ENCODE data around the gene PSD. TPM values are rescaled to one million over a fixed set of nuclear protein-coding genes. Genes with fewer than 3 reads are reported as not detected.

Gene PSD
- total RNA-seq, 2 experiments from 2014 or later, result 4.2 to 4.4 TPM

- intact Hi-C loops (cut with micrococcal nuclease), result no loop called here
- Mint-ChIP-seq H3K27ac (peak overlapping the region; percentile 45), H3K4me1 (ENCODE audit: low read depth) (peaks cover 43% of the 10 kb centered on the region), H3K9me3 (no peaks in the 10 kb centered on the region), H3K36me3 (peaks cover 8% of the 10 kb centered on the region), H3K27me3 (no peaks in the 10 kb centered on the region), H3K4me3 (peak overlapping the region; percentile 75)
- ChIA-PET POLR2A (no interaction called here), CTCF (no interaction called here)
- DNase-seq, result no peak
Observed at GRCh38 chr10:102437515-102437914, 18.9 kb upstream of the PSD start.

DNA sequence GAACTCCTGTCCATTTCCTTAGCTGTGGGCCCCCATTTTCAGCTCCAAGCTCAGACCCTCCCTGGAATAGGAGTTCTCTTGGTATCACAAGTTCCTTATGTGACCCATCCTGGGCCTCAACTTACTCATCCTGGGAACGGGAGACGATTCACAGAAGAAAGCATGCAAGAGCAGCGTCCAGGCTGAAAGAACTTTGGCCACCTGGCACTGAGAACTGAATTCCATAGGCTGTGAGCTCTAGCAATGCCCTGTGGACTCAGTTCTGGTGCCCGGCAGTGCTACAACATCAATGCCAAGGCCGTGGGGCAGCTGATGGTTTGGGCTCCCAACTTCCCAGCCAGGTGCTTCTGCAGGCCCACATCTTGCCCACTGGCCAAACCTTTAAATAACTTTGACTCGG, 17.7 kb upstream of the PSD start:
- POLR2A ChIA-PET, result interaction anchor here (1.6 to 5.1 kb wide), 4 partner anchors 14 to 42 kb away, joined by 3 to 56 read pairs (median 24); partner anchors contain the start of genes C10orf95, FBXL15 and NFKB2

GRCh38 chr10:102435529-102436233, 17.1 kb upstream of the PSD start:
- intact Hi-C loops (cut with micrococcal nuclease), result no loop called here
- Mint-ChIP-seq H3K36me3 (peaks cover 10% of the 10 kb centered on the region), H3K27me3 (no peaks in the 10 kb centered on the region), H3K4me3 (peak overlapping the region; percentile 75), H3K9me3 (no peaks in the 10 kb centered on the region), H3K4me1 (ENCODE audit: low read depth) (peaks cover 48% of the 10 kb centered on the region), H3K27ac (peak overlapping the region; percentile 91)
- ChIA-PET CTCF (interaction anchor here (1.1 to 2.4 kb wide), 11 partner anchors 12 to 206 kb away, joined by 3 to 12 read pairs (median 7); partner anchors contain the start of genes C10orf95 and FBXL15), POLR2A (interaction anchor here (1.6 to 5.1 kb wide), 4 partner anchors 14 to 41 kb away, joined by 3 to 56 read pairs (median 24); partner anchors contain the start of genes C10orf95, FBXL15 and NFKB2)
- DNase-seq, result peak; percentile 69

More for the DNA sequence above, 17.7 kb upstream of the PSD start:
- Mint-ChIP-seq H3K4me3 (peak overlapping the region; percentile 75), H3K27ac (peak overlapping the region; percentile 91), H3K9me3 (no peaks in the 10 kb centered on the region), H3K4me1 (ENCODE audit: low read depth) (peaks cover 48% of the 10 kb centered on the region), H3K27me3 (no peaks in the 10 kb centered on the region), H3K36me3 (peaks cover 10% of the 10 kb centered on the region)
- no peak for DNase-seq
- CTCF ChIA-PET, result interaction anchor here (1.4 to 2.4 kb wide), 10 partner anchors 12 to 207 kb away, joined by 3 to 12 read pairs (median 7); partner anchors contain the start of genes C10orf95 and FBXL15
- intact Hi-C loops (cut with micrococcal nuclease), result no loop called here

- DNase-seq, result no peak
- H3K9me3 Mint-ChIP-seq, result no peaks in the 10 kb centered on the region
- ChIA-PET CTCF (interaction anchor here (0.9 to 2.4 kb wide), 12 partner anchors 12 to 205 kb away, joined by 3 to 12 read pairs (median 6); partner anchors contain the start of genes C10orf95, FBXL15 and SUFU), POLR2A (interaction anchor here (1.0 to 5.1 kb wide), 4 partner anchors 10 to 41 kb away, joined by 4 to 56 read pairs (median 24); partner anchors contain the start of genes C10orf95, FBXL15 and NFKB2)
- H3K27ac Mint-ChIP-seq, result peak overlapping the region; percentile 91
- no peaks in the 10 kb centered on the region for H3K27me3 Mint-ChIP-seq
- H3K36me3 Mint-ChIP-seq, result peaks cover 10% of the 10 kb centered on the region
- H3K4me3 Mint-ChIP-seq, result peak overlapping the region; percentile 75
- intact Hi-C loops (cut with micrococcal nuclease), result no loop called here
- H3K4me1 Mint-ChIP-seq (ENCODE audit: low read depth), result peaks cover 48% of the 10 kb centered on the region
Observed at GRCh38 chr10:102435133-102435497, 16.5 kb upstream of the PSD start.

- ChIA-PET POLR2A (interaction anchor here (1.0 to 5.1 kb wide), 4 partner anchors 10 to 40 kb away, joined by 4 to 56 read pairs (median 24); partner anchors contain the start of genes C10orf95, FBXL15 and NFKB2), CTCF (interaction anchor here (0.9 to 2.4 kb wide), 11 partner anchors 11 to 149 kb away, joined by 3 to 12 read pairs (median 6); partner anchors contain the start of genes C10orf95, FBXL15 and SUFU)
- Mint-ChIP-seq H3K9me3 (no peaks in the 10 kb centered on the region), H3K27me3 (no peaks in the 10 kb centered on the region), H3K4me1 (ENCODE audit: low read depth) (peaks cover 48% of the 10 kb centered on the region), H3K4me3 (peak overlapping the region; percentile 75), H3K36me3 (peaks cover 10% of the 10 kb centered on the region), H3K27ac (peak overlapping the region; percentile 91)
- no peak for DNase-seq
- intact Hi-C loops (cut with micrococcal nuclease), result loop anchor here (5.0 kb wide), 2 partner anchors 213 to 278 kb away; partner anchors contain the start of genes ARL3 and SFXN2
Observed at GRCh38 chr10:102434394-102435132, 16.0 kb upstream of the PSD start.

- POLR2A ChIA-PET, result interaction anchor here (1.9 to 5.1 kb wide), 4 partner anchors 12 to 39 kb away, joined by 9 to 56 read pairs (median 28); partner anchors contain the start of genes C10orf95, FBXL15 and NFKB2
- CTCF ChIA-PET, result interaction anchor here (1.0 to 2.5 kb wide), 6 partner anchors 17 to 203 kb away, joined by 3 to 12 read pairs (median 6); partner anchors contain the start of genes ACTR1A and C10orf95
- Mint-ChIP-seq H3K27me3 (no peaks in the 10 kb centered on the region), H3K36me3 (peaks cover 10% of the 10 kb centered on the region), H3K4me3 (peak overlapping the region; percentile 12), H3K4me1 (ENCODE audit: low read depth) (peaks cover 47% of the 10 kb centered on the region), H3K27ac (peak overlapping the region; percentile 88), H3K9me3 (no peaks in the 10 kb centered on the region)
- intact Hi-C loops (cut with micrococcal nuclease), result loop anchor here (5.0 kb wide), 2 partner anchors 214 to 279 kb away; partner anchors contain the start of genes ARL3 and SFXN2
- DNase-seq, result no peak
Observed at GRCh38 chr10:102433619-102434046, 15.0 kb upstream of the PSD start.

DNA sequence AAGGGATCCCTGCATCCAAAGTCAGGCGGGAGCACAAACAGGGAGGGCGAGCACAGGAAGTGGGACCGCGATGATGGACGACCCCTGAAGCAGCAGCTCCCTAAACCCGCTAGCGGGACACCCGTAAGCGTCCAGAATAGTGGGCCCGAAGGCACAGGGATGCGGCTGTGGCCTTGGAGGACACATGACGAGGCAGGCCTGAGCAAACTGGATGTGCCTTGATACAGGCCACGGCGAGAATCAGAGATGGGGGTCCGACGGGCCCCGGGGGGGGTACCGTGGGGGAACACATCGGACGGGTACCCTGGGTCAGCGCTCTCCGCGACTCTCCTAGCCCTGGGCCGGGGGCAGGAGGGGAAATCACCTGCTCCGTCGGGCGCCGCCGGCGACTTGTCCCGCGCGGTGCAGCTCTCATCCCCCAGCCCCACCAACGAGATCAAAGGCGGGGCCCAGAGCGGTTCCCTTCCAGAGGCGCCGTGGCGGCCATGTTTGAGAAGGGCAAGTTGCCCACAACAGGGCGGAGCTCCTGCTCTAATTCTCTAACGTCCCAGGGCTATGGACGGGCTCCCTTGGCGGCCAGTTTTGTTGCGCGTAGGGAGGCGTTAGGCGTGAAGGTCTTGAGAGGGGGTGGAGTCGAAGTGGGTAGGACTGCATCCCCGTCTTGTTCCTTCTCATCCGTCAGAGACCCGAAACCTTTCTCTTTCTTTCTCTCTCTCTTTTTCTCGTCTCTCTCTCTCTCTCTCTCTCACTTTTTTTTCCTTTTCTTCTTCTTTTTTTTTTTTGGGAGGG, 13.8 kb upstream of the PSD start, which contains the start of gene CUEDC2:
TSS of gene CUEDC2 (minus strand) at position 413 of the 789 bp plus-strand sequence. CDS start 7,386 bp downstream, outside the sequence.
- ChIA-PET POLR2A (interaction anchor here (0.6 to 5.1 kb wide), 11 partner anchors 11 to 334 kb away, joined by 3 to 56 read pairs (median 5); partner anchors contain the start of genes C10orf95, FBXL15, GBF1 and NFKB2), CTCF (interaction anchor here (0.5 to 3.5 kb wide), 15 partner anchors 11 to 263 kb away, joined by 3 to 36 read pairs (median 4); partner anchors contain the start of genes ACTR1A, C10orf95 and FBXL15)
- H3K4me1 Mint-ChIP-seq (ENCODE audit: low read depth), result peaks cover 42% of the 10 kb centered on the region
- peaks cover 7% of the 10 kb centered on the region for H3K36me3 Mint-ChIP-seq
- H3K4me3 Mint-ChIP-seq, result peak within 1 kb of the TSS; percentile 84
- intact Hi-C loops (cut with micrococcal nuclease), result loop anchor here (1.0 to 5.0 kb wide), 6 partner anchors 11 to 280 kb away; partner anchors contain the start of genes ACTR1A, ARL3 and SFXN2
- H3K27me3 Mint-ChIP-seq, result no peaks in the 10 kb centered on the region
- peak; percentile 99 for DNase-seq
- H3K9me3 Mint-ChIP-seq, result no peaks in the 10 kb centered on the region
- H3K27ac Mint-ChIP-seq, result peak within 1 kb of the TSS; percentile 88

GRCh38 chr10:102431452-102432124, 13.0 kb upstream of the PSD start:
- ChIA-PET CTCF (interaction anchor here (0.7 to 3.5 kb wide), 8 partner anchors 10 to 201 kb away, joined by 3 to 36 read pairs (median 6); partner anchors contain the start of genes C10orf95 and FBXL15), POLR2A (interaction anchor here (0.6 to 5.1 kb wide), 7 partner anchors 10 to 333 kb away, joined by 3 to 56 read pairs (median 6); partner anchors contain the start of genes C10orf95, FBXL15, GBF1 and NFKB2)
- peak overlapping the region; percentile 84 for H3K4me3 Mint-ChIP-seq
- H3K36me3 Mint-ChIP-seq, result peaks cover 6% of the 10 kb centered on the region
- H3K27me3 Mint-ChIP-seq, result no peaks in the 10 kb centered on the region
- peak overlapping the region; percentile 88 for H3K27ac Mint-ChIP-seq
- H3K9me3 Mint-ChIP-seq, result no peaks in the 10 kb centered on the region
- no peak for DNase-seq
- peaks cover 45% of the 10 kb centered on the region for H3K4me1 Mint-ChIP-seq (ENCODE audit: low read depth)
- intact Hi-C loops (cut with micrococcal nuclease), result loop anchor here (1.0 to 5.0 kb wide), 6 partner anchors 10 to 281 kb away; partner anchors contain the start of genes ACTR1A, ARL3 and SFXN2

DNA sequence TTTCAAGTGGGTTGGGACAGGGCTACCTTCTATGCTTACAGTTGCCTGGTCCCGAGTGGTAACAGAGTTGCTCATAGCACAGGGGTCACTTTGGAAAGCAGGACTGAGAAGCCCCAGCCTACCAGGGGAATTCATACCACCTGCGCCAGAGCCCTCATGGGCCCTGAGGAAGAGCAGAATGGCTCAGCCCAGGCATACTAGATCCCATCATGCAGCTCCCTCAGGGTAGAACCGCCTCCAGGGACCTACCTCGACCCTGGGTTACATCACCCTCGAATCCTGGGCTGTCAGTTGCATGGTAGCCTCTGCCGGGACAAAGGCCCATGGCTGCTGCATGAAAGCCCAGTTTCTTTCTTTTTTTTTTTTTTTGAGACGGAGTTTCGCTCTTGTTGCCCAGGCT, 10.9 kb upstream of the PSD start:
- no peak for DNase-seq
- Mint-ChIP-seq H3K9me3 (no peaks in the 10 kb centered on the region), H3K4me1 (ENCODE audit: low read depth) (peaks cover 34% of the 10 kb centered on the region), H3K27me3 (no peaks in the 10 kb centered on the region), H3K36me3 (peaks cover 2% of the 10 kb centered on the region), H3K4me3 (no peak overlapping the region), H3K27ac (no peak overlapping the region)
- CTCF ChIA-PET, result no interaction called here
- POLR2A ChIA-PET, result no interaction called here
- intact Hi-C loops (cut with micrococcal nuclease), result no loop called here

DNA sequence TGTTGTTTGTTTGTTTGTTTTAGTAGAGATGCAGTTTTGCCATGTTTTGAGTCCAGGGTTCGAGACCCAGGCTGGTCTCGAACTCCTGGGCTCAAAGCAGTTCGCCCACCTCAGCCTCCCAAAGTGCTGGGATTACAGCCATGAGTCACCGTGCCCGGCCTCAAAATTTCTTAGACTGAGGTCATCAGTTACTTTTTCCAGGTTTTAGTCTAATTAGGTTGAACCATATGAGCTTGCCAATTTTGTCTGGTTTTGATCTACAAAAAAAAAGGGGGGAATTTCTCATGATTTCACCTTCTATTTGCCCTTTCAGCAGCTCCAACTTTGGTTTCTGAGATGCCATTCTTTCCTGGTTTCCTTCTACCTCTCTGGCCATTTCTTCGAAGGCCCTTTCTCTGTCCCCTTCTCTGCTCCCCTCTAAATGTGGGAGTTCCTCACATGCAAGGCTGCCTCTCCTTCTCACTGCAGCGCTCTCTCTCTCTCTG, 8.3 kb upstream of the PSD start:
- H3K27me3 Mint-ChIP-seq, result no peaks in the 10 kb centered on the region
- CTCF ChIA-PET, result interaction anchor here (1.0 to 1.1 kb wide), 3 partner anchors 27 to 196 kb away, joined by 3 read pairs; no protein-coding TSS in a partner anchor
- no peak overlapping the region for H3K4me3 Mint-ChIP-seq
- intact Hi-C loops (cut with micrococcal nuclease), result no loop called here
- peaks cover 32% of the 10 kb centered on the region for H3K4me1 Mint-ChIP-seq (ENCODE audit: low read depth)
- H3K36me3 Mint-ChIP-seq, result peaks cover 7% of the 10 kb centered on the region
- no peak for DNase-seq
- POLR2A ChIA-PET, result no interaction called here
- H3K27ac Mint-ChIP-seq, result no peak overlapping the region
- no peaks in the 10 kb centered on the region for H3K9me3 Mint-ChIP-seq

Measured in activated CD4-positive, alpha-beta memory T cell treated with anti-CD3 and anti-CD28 coated beads for 36 hours (primary cell).